ENCODE results near the gene RAB3IL1.

RAB3IL1 gene

DNA sequence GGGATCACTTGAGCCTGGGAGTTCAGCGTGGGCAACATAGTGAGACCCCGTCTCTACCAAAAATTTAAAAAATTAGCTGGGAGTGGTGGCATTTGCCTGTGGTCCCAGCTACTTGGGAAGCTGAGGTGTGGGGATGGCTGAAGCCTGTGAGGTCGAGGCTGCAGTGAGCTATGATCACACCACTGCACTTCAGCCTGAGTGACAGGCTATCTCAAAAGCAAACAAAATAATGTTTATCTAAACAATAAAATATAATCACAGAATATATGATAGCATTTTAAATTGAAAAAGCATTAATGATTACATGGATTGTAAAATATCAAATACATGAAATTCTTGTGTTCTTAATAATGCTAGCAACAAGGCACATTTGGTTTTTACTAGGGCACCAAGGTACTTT lies 35.5 kb upstream of the RAB3IL1 start:
- DNase-seq: no peak

DNA sequence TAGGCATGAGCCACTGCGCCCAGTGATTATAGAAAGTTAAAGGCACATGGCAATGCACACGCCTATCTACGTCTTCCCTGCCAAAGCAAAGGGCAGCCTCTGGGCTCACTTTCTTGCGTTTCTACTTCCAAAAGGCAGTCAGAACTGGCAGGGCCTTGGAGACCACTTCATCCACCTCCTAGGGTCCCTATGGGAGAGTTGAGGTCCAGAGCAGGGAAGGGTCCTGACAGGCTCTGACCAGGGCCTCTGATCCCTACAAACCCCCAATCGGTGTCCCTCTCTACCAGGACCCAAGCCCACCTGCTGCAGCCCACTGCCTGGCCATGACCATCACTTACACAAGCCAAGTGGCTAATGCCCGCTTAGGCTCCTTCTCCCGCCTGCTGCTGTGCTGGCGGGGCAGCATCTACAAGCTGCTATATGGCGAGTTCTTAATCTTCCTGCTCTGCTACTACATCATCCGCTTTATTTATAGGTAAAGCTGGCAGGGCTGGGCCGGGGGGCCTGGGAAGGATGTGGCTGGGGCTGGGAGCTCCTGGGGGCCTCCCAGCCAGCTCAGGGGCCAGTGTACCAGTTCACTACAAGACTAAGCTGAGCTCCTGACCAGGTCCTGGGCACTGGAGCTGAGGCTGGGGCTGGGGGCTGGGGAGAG lies 34.2 kb upstream of the RAB3IL1 start:
- DNase-seq: no peak

DNA sequence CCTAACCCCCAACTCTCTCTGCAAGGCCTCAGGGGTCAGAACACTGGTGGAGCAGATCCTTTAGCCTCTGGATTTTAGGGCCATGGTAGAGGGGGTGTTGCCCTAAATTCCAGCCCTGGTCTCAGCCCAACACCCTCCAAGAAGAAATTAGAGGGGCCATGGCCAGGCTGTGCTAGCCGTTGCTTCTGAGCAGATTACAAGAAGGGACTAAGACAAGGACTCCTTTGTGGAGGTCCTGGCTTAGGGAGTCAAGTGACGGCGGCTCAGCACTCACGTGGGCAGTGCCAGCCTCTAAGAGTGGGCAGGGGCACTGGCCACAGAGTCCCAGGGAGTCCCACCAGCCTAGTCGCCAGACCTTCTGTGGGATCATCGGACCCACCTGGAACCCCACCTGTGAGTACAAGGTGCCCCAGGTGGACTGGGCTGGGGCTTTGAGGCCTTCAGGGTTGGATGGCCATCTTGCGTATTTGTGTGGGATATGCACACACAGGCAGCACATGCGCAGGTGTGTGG lies 32.7 kb upstream of the RAB3IL1 start, which contains the start of gene BEST1:
BEST1 (plus strand) TSS at position 317 of the 513 bp plus-strand sequence. CDS start 1,456 bp downstream, outside the sequence.
- DNase-seq: no peak

DNA sequence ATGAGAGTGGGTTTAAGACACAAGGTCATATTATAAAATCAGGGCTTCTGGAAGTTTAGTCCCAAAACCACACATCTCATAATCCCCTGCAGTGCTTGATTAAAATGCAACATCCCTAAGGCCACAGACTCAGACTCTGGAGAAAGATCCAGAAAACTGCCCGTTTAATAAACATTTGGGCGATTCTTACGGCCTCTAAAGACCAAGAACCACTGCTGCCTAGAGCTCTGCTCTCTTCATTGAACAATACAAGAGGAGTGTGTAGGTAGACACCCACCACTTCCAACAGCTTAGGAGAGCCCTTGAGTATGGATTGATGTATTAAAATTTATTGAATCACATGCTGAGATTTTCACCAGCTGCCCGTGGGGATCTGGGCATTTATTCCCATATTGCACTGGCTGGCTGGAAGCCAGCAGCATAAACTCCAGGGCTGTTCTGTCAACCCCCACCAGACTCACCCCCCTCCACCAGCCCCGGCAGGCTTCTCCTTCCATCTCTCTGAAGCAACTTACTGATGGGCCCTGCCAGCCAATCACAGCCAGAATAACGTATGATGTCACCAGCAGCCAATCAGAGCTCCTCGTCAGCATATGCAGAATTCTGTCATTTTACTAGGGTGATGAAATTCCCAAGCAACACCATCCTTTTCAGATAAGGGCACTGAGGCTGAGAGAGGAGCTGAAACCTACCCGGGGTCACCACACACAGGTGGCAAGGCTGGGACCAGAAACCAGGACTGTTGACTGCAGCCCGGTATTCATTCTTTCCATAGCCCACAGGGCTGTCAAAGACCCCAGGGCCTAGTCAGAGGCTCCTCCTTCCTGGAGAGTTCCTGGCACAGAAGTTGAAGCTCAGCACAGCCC lies 32.0 kb upstream of the RAB3IL1 start:
- DNase-seq: peak; percentile 68

DNA sequence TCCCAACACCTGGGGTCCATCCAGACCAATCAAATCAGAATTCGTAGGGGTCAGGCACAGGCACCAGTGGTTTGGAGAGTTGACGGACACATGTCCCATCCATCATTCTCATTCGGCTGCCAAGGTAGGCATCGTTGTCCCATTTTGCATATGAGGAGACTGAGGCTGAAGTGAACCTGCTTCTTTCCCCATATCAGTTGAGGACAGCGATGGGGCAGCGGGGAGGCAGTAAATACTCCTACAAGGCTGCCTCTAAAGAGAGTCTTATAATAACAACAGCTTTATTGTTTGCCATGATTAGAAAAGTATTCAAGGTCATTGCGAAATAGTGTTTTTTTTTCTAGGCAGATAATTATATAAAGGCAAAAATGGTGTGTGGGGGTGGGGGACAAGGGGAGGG lies 31.1 kb upstream of the RAB3IL1 start:
- no peak for DNase-seq

DNA sequence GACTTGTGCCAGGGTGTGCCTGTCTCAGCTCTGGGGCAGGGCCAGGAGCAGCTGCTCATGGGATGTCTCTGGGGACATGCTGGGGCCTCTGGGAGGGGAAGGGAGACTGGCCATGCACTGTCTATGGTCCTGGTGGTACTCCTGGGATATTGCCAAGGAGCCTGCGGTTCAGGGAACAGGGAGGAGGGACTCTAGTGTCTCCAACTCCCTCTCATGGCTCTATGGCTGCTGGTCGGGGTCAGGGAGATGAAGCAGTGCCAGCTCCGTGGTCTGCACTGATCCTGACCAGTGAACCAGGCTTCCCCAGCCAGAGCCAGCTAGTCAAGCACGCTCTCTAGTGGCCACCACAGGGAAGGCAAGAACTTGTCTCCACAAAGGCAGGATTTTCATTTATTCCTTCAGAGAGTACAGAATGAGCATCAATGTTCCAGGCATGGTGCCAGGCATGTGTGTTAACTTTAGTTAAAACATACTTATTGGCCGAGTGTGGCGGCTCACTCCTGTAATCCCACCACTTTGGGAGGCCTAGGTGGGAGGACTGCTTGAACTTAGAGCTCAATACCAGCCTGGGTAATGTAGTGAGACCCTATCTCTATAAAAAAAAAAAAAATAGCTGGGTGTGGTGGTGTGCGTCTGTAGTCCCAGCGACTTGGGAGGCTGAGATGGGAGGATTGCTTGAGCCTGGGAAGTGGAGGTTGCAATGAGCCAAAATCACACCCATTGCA lies 30.3 kb upstream of the RAB3IL1 start:
- peak; percentile 71 for DNase-seq

DNA sequence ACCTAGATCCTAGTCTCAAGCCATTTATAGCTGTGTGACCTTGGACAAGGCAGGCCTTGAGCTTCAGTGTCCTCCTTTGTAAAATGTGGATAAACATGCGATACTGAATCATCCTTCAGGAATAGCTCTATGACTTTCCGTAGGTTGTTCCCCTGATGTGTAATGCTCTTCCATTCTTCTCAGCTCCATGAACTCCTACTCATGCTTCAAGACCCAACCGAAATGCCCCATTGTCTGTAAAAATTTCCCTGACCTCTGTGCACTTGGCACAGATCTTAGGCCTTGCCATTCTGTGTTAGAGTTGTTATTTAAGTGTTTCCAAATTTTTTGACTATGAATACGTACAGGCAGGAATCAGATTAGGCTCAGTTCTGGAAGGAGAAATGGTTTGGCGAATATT lies 29.5 kb upstream of the RAB3IL1 start:
- DNase-seq: no peak

DNA sequence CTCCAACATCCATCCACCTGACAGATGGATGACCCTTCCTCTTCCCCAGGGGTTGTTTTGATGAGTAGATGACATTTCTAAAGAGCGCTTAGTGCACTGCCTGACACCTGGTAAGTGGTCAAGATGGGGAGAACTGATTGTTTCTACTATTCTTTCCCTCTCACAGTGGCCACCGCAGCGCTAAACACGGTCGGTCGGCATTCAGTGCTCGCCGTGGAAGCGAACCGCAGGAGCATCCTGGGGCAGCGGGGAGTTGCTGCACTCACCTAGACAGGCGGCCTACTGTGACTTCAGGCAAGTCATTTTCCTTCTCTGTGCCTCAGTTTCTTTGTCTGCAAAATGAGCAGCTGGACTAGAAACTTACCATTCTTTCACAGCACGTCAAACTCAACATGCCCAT lies 27.8 kb upstream of the RAB3IL1 start:
- no peak for DNase-seq

DNA sequence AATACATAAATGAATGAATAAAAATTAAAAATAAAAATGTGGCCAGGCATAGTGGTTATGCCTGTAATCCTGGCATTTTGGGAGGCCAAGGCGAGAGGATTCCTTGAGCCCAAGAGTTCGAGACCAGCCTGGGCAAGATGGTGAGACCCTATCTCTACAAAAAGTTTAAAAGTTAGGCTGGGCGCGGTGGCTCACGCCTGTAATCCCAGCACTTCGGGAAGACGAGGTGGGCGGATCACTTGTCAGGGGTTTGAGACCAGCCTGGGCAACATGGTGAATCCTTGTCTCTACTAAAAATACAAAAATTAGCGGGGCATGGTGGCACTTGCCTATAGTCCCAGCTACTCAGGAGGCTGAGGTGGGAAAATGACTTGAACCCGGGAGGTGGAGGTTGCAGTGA lies 23.1 kb upstream of the RAB3IL1 start:
- DNase-seq: no peak

DNA sequence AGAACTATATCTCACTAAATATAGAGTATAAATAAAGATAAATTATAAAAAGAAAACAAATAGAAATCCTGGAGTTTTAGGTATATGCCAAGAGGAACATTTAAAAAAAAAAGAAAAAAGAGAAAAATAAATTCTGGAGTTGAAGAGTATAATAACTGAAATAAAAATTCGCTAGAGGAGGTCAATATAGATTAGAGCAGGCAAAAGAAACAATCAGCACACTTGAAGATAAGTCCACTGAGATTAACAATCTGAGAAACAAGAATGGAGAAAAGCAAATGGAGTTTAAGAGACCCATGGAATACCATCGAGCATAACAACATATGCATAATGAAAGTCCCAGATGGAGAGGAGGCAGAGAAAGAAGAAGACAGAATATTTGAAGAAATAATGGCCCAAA lies 18.5 kb upstream of the RAB3IL1 start:
- no peak for DNase-seq

DNA sequence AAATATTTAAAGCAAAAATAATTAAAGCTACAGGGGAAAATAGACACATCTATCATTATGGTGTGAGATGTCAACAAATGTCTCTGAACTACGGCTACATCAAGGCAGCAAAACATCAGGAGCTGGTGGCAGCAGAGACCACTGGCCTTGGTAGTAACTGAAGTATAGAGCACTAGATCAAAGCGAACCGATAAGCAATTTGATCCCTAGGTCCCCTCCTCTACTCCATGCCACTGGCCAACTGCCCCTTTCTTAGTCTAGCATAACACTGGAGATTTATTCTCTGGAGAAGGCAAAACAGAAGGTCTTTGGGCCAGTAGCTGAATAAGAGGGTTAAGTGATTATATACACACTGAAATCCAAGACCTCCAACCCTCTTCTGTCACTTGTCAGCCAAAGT lies 13.6 kb upstream of the RAB3IL1 start:
- DNase-seq: no peak

DNA sequence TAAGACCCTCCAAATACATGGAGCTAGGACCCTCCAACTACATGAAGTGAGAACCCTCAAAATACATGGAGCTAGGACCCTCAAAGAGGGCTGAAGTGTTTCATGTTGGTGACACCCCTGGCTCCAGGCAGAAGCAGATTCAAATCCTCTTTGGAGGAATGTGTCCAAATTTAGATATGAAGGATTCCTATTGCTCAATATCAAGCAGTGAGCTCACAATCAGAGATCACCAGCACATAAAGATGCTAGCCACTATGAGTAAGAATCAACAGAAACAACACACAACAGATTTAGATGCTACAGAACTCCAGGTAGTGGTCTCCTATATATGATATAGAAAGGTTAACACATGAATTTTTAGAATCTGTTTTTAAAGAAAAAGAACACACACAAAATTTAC lies 11.2 kb upstream of the RAB3IL1 start:
- DNase-seq: no peak

DNA sequence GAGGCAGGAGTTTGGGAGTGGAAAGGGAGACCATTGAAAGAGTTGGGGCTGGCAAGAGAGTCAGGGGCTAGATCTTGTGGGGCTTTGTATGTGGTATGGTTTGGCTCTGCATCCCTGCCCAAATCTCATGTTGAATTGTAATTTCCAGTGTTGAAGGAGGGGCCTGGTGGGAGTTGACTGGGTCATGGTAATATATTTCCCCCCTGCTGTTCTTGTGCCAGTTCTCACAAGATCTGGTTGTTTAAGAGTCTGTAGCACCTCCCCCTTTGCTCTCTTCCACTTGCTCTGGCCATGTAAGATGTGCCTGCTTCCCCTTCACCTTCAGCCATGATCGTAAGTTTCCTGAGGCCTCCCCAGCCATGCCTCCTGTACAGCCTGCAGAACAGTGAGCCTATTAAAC lies 10.1 kb upstream of the RAB3IL1 start:
- DNase-seq: no peak

DNA sequence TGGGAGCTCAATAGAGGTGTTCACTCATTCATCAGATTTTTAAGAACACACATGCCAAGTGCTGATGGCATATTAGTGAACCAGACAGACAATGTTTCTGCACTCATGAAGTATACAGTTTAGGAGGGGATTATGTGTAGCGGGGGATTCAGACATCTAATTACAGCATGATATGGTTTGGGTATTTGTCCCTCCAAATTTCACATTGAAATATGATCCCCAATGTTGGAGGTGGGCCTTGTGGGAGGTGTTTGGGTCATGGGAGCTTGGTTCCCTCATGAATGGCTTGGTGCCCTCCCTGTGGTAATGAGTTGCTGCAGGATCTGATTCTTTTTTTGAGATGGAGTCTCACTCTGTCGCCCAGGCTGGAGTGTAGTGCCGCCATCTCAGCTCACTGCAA lies 8.9 kb upstream of the RAB3IL1 start:
- DNase-seq: no peak

DNA sequence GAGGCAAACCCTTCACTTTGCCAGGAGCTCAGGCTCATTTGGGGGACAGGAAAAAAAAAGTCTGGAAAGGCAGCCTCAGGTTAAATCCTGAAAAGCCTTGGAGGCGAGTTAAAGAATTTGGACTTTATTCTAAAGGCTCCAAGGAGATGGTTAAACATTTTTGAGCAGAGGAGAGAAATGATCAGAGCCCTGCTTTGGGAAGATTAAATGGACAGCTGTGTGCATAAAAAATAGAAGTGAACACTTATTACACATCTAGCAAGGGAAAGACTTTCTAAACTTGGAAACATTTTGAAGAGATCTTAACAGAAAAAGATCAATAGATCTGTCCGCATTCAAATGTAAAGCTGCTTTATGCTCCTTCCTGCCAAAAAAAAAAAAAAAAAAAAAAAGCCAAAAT lies 8.4 kb upstream of the RAB3IL1 start:
- DNase-seq: no peak

DNA sequence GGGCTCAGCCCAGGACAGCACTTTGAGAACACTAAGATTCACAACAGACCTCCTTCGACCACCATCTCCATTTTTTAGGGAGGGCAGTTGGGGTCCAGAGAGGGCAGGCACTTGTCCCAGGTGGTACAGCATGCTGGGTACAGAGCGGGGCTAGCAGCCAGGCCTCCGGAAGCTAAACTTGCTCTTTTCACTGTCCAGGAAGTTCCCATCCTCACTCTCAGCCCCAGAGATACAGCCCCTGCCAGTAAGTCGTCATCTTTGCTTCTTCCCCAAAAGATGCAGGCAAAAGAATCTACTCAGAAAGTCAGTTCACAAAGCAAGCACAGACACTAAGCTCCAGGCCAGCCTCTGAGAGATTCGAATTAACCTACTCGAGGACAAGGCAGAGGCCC lies 6.7 kb upstream of the RAB3IL1 start:
- DNase-seq: no peak

DNA sequence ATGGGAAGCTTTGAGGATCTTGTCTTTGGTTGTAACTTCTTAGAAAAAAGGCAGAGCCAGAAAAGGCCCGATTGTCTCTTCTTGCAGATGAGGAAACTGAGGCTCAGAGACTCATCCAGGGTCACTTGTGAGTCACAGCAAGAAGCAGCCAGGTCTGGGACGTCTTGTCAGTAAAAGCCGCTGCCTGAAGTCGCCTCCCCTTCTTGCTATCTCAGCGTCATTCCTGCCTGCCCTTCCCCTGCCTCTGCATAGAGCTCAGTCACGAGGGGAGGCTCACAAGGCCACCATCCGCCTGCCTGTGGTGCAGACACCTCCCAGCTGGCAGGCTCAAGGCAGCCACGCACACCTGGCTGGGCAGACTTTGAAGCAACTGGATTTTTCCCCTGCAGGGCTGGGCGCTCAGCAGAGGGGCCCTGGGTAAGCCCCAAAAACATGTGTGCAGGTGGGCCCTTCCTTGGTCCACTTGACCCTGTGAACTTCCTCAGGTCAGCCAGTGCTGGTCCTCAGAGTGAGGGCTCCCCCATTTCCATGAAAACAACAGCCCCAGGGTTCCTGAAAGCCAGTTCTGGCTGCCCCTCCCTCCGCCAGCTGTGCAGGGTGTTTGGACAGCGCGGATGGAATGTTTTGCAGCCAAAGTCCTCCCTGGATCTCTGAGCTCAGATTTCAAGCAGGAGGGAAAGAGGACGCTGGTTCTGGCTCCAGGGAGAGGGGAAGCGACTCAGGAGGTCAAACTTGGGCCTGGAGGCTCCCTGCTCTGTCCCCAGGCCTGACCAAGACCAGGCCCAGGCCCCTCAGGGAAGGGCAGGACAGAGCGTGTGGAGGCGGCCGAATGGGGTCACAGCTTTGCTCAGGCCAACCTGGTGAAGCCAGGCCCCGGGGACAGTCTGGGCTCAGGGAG lies 6.0 kb upstream of the RAB3IL1 start:
- no peak for DNase-seq

DNA sequence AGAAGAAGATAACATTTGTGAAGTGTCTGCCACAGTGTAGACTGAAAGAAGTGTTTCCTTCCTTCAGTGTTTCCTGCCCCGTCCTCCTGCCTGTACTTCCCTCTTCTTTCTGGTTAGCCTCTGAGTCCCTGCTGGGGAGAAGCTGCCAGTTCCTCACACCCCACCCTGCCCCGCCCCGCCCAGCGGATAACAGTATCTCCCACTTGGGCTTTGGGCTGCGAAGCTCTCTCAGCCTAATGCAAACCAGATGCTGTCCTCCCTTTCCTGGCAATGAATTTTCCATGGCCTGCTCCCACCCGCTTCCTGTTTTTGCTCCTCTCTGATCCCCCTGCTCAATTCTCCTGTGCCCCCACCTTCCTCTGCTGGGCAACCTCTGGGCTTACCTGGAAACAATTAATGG lies 5.2 kb upstream of the RAB3IL1 start:
- peak; percentile 41 for DNase-seq

DNA sequence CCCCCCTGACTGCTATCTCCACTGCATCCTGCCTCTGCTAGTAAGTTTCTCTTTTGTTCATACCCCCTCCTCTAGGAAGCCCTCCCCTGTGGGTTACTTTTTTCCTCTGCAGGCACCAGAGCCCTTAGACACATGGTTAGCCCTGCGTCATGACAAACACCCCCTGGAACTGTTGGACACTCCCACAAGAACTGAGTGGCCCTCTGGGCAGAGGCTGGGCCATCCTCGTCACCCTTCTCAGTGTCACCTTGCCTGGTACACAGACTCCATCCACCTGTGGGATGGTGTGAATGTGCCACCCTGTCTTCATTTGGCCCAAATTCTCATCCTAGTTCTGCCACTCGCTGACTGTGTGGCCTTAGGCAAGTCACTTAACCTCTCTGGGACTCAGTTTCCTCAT lies 4.1 kb upstream of the RAB3IL1 start:
- DNase-seq: no peak

DNA sequence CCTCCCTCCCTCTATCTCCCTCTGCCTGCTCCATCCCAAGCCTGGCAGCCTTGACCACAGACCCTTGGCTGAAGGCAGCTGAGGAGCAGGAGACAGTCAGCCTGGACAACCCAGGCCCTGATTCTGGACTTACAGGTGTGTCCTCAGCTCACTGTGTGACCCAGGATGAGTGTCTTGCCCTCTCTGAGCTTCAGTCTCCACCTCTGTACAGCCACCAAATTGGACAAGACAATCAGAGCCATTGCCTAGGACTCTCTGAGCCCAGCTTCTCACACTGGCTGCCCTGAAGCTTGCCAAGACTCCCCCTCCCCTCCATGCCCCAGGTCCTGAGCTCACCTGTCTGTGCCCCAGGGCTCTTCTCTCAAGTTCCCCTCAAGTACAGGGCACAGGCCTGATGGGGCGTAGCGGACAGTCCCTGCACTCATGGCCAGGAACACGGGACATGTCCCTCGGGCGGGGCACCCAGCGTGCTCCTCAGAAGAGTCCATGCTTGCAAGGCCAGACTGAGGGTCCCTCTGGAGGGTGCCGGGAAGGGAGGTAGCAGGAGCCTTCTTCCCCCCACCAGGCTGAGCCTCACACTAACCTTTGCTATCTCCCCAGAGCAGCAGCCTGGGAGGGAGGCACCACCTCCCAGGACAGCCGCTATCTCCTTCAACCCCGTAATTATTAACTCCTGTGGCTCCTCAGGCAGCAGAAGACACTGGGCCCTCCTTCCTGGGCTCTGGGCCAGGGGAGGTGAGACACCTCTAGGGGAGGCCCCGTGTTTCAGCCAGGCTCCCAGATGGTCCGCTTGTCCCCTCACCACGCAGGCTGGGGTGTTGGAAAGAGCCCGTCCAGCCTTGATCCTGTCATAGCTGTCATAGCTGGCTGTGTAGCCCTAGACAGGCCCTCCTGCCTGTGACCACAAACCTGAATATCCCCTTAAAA lies 2.6 kb upstream of the RAB3IL1 start:
- no peak for DNase-seq

DNA sequence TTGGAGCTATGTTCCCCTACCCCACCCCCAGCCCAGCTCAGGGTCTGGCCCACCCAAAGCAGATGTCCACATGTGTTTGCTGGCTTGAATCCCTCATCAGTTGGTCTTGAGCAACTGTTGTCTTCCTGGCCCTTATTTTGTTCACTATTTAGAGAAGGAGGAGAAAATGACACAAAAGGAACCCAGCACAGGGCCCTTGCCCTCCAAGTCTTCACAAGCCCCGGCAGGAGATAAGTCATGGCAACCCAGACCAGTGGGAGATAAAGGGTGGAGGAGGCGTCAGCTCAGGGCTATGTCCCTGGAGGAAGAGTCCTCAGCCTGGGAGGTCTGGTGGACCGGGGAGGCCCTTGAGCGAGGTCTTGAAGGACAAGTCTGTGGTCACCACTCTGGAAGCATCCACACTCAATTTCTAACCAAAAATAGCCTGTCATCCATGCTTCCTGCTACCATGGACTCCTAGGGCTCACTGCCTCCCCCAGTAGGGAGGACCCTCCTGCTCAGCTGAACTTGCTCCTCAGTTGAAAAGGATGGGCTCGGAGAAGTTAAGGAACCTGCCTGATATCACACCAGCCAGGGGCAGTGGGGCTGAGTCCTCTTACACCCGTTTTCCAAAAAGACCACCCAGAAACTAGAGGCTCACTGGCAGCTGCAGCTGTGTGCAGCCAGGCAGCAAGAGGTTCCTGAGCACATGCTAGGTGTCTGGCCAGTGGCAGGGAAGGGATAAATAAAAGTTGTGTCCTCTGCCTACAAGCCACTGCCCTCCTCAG lies 1.8 kb upstream of the RAB3IL1 start:
- DNase-seq: no peak
